ENCODE data around the gene DOCK8.

The DOCK8 gene

GRCh38 chr9:363274-363612 is 148.6 kb downstream of the DOCK8 start:
- DNase-seq (ENCODE audit: low read depth in 2 of 2), result no peak

GRCh38 chr9:365436-365835 is 150.8 kb downstream of the DOCK8 start:
- no peak for DNase-seq (ENCODE audit: low read depth in 2 of 2)

GRCh38 chr9:366620-367019 is 152.0 kb downstream of the DOCK8 start:
- no peak for DNase-seq (ENCODE audit: low read depth in 2 of 2)

GRCh38 chr9:370086-370485 is 155.4 kb downstream of the DOCK8 start:
- no peak for DNase-seq (ENCODE audit: low read depth in 2 of 2)

GRCh38 chr9:371349-371748 is 156.7 kb downstream of the DOCK8 start:
- DNase-seq (ENCODE audit: low read depth in 2 of 2), result no peak

- DNase-seq (ENCODE audit: low read depth in 2 of 2), result no peak
Observed at GRCh38 chr9:372128-372527, 157.5 kb downstream of the DOCK8 start.

- no peak for DNase-seq (ENCODE audit: low read depth in 2 of 2)
Observed at GRCh38 chr9:373759-374206, 159.1 kb downstream of the DOCK8 start.

- DNase-seq (ENCODE audit: low read depth in 2 of 2), result no peak
Observed at GRCh38 chr9:374736-375135, 160.1 kb downstream of the DOCK8 start.

- no peak for DNase-seq (ENCODE audit: low read depth in 2 of 2)
Observed at GRCh38 chr9:376115-376514, 161.4 kb downstream of the DOCK8 start.

GRCh38 chr9:378263-378662 is 163.6 kb downstream of the DOCK8 start:
- no peak for DNase-seq (ENCODE audit: low read depth in 2 of 2)

- DNase-seq (ENCODE audit: low read depth in 2 of 2), result no peak
Observed at GRCh38 chr9:382383-382782, 167.7 kb downstream of the DOCK8 start.

- no peak for DNase-seq (ENCODE audit: low read depth in 2 of 2)
Observed at GRCh38 chr9:385818-386398, 171.2 kb downstream of the DOCK8 start.

GRCh38 chr9:389159-389558 is 174.5 kb downstream of the DOCK8 start:
- no peak for DNase-seq (ENCODE audit: low read depth in 2 of 2)

GRCh38 chr9:389758-390157 is 175.1 kb downstream of the DOCK8 start:
- no peak for DNase-seq (ENCODE audit: low read depth in 2 of 2)

- no peak for DNase-seq (ENCODE audit: low read depth in 2 of 2)
Observed at GRCh38 chr9:392077-392804, 177.6 kb downstream of the DOCK8 start.

GRCh38 chr9:394347-395052 is 179.8 kb downstream of the DOCK8 start:
- DNase-seq (ENCODE audit: low read depth in 2 of 2), result no peak

GRCh38 chr9:396396-396795 is 181.7 kb downstream of the DOCK8 start:
- no peak for DNase-seq (ENCODE audit: low read depth in 2 of 2)

GRCh38 chr9:398085-398484 is 183.4 kb downstream of the DOCK8 start:
- no peak for DNase-seq (ENCODE audit: low read depth in 2 of 2)

GRCh38 chr9:401223-401622 is 186.6 kb downstream of the DOCK8 start:
- DNase-seq (ENCODE audit: low read depth in 2 of 2), result no peak

GRCh38 chr9:404234-404633 is 189.6 kb downstream of the DOCK8 start:
- no peak for DNase-seq (ENCODE audit: low read depth in 2 of 2)

GRCh38 chr9:405341-405740 is 190.7 kb downstream of the DOCK8 start:
- no peak for DNase-seq (ENCODE audit: low read depth in 2 of 2)

GRCh38 chr9:406886-407654 is 192.4 kb downstream of the DOCK8 start:
- DNase-seq (ENCODE audit: low read depth in 2 of 2), result no peak

Measured in stimulated activated CD8-positive, alpha-beta memory T cell treated with anti-CD3 and anti-CD28 coated beads, Interleukin-2, amount 100 ng/mL, for 1 hour (primary cell).